Stomach (tissue), 9 donors: ENCODE data around the gene DLG2. TPM values are rescaled to one million over a fixed set of nuclear protein-coding genes. Genes with fewer than 3 reads are reported as not detected.
"Not testable (repeated sequence)": the region's sequence is repeated elsewhere in the genome, so short reads cannot be mapped to it uniquely, and the experiment has no call there.

ENCODE experiments used
- DNase-seq, 2 donors: peaks; one replicate each; pipeline versions ENCODE4 v3.0.0 to v3.0.0-alpha.2; 2013 to 2019
- H3K27ac ChIP-seq, 5 donors: fragments of 200-600 bp in 4 of 5; sonication (generic) in 4 of 5; one replicate each; pipeline ENCODE4 v1.5.1; 2013 to 2019; ENCODE audit warnings: mild to moderate bottlenecking in 1 of 5, moderate library complexity in 1 of 5
- H3K27me3 ChIP-seq, 3 donors: fragments of 200-600 bp; sonication (generic); one replicate each; pipeline ENCODE4 v1.5.1; 2017 to 2019; ENCODE audit warnings: mixed run types in 1 of 3
- H3K36me3 ChIP-seq, 4 donors: fragments of 200-600 bp; sonication (generic); 1 replicate in 3 of 4; 2 replicates in 1 of 4; pipeline ENCODE4 v1.5.1; 2016 to 2019
- H3K4me1 ChIP-seq, 4 donors: fragments of 200-600 bp; sonication (generic); one replicate each; pipeline ENCODE4 v1.5.1; 2016 to 2019
- H3K4me3 ChIP-seq, 4 donors: fragments of 200-600 bp; sonication (generic) in 3 of 4; one replicate each; pipeline ENCODE4 v1.5.1; 2016 to 2019; ENCODE audit warnings: mild to moderate bottlenecking in 1 of 4
- H3K9me3 ChIP-seq, 4 donors: fragments of 200-600 bp; sonication (generic); one replicate each; pipeline ENCODE4 v1.5.1; 2016 to 2019
- CTCF ChIP-seq, 7 experiments: fragments of 450-650 bp in 4 of 7; fragments of 200-600 bp in 3 of 7; sonication (generic) in 3 of 7; IDR thresholded peaks; one replicate each; pipeline ENCODE4 v1.5.1; 2016 to 2019; ENCODE audit warnings: antibody characterized with exemption in 7 of 7, control low read depth in 2 of 7, mild to moderate bottlenecking in 1 of 7
- EP300 ChIP-seq: sonication (generic); formaldehyde crosslinking; IDR thresholded peaks from one replicate; pipeline ENCODE4 v1.6.1; 2017; ENCODE audit warnings: antibody characterized with exemption
- POLR2A ChIP-seq, 4 donors: fragments of 450-650 bp; IDR thresholded peaks; one replicate each; pipeline ENCODE4 v1.6.1; 2016; ENCODE audit warnings: antibody characterized with exemption in 4 of 4, control low read depth in 2 of 4, mild to moderate bottlenecking in 1 of 4, moderate library complexity in 1 of 4
- POLR2AphosphoS5 ChIP-seq, 3 donors: sonication (generic); formaldehyde crosslinking; IDR thresholded peaks; one replicate each; pipeline ENCODE4 v1.6.1; 2016; ENCODE audit warnings: antibody characterized with exemption in 3 of 3
- WGBS, 5 donors: extraction: QIAGEN DNeasy Blood & Tissue Kit in 3 of 5; methylation state at CpG; one replicate each; pipeline versions ENCODE4 v1.1.5 to v1.1.7; 2013 to 2018; 5-methylcytosine and 5-hydroxymethylcytosine counted together
- intact Hi-C: fragments of 100-400 bp; cut with DNase I; formaldehyde crosslinking; loops from one replicate; pipeline ENCODE4 v1.15.1; 2023; ENCODE audit warnings: low total_unique reads
- polyA plus RNA-seq, 3 donors: library from polyadenylated mRNA; stranded (reverse); fragments of 200-250 nt; gene quantifications; one replicate each; pipeline ENCODE4 v1.2.3, GENCODE V29; 2013
- total RNA-seq, 5 donors: library from RNA; depleted of rRNA; stranded (reverse); fragments of >200 nt; gene quantifications; one replicate each; pipeline versions ENCODE4 v1.1.0 to v1.2.3, GENCODE V29; 2014 to 2016
- donor health status: healthy with polysubstance abuse.
- donor health status: Bipolar disorder and iron deficiency.
- donor health status: healthy.

The DLG2 gene
- total and polyA plus RNA-seq, 8 donors = 1.3 to 19.1 (median 3.5) TPM

- no peak for DNase-seq
- H3K27me3 ChIP-seq = no peaks in the 10 kb centered on the region
- no peak overlapping the region for H3K27ac ChIP-seq
- peaks cover 0 to 5% (median 0%) of the 10 kb centered on the region in 4 donors for H3K9me3 ChIP-seq
- H3K36me3 ChIP-seq = no peaks in the 10 kb centered on the region
- TF ChIP-seq POLR2A (IDR thresholded peaks at IDR 0.05) (no peak), CTCF (IDR thresholded peaks at IDR 0.05) (no peak), POLR2AphosphoS5 (IDR thresholded peaks at IDR 0.05) (no peak), EP300 (no peak)
- intact Hi-C loops = no loop called here
- H3K4me1 ChIP-seq = no peaks in the 10 kb centered on the region
- H3K4me3 ChIP-seq = no peak overlapping the region
- 86 to 97% (median 92%) methylated on average over 3 of the region's 3 CpGs for WGBS, 5 donors
Observed at GRCh38 chr11:84854498-84854880, 772.7 kb downstream of the DLG2 start.

- DNase-seq = no peak
- Histone ChIP-seq H3K9me3 (peaks cover 0 to 5% (median 0%) of the 10 kb centered on the region in 4 donors), H3K27me3 (no peaks in the 10 kb centered on the region), H3K36me3 (no peaks in the 10 kb centered on the region), H3K4me1 (no peaks in the 10 kb centered on the region), H3K4me3 (no peak overlapping the region), H3K27ac (no peak overlapping the region)
- 68 to 76% (median 74%) methylated on average over 1 of the region's 1 CpG for WGBS, 5 donors
- intact Hi-C loops = no loop called here
- TF ChIP-seq EP300 (no peak), POLR2AphosphoS5 (IDR thresholded peaks at IDR 0.05) (no peak), POLR2A (IDR thresholded peaks at IDR 0.05) (no peak), CTCF (IDR thresholded peaks at IDR 0.05) (no peak)
Observed at GRCh38 chr11:84853841-84854497, 773.2 kb downstream of the DLG2 start.

- no peaks in the 10 kb centered on the region for H3K27me3 ChIP-seq
- no peak overlapping the region for H3K27ac ChIP-seq
- 81 to 91% (median 86%) methylated on average over 4 of the region's 4 CpGs for WGBS, 5 donors
- peaks cover 0 to 5% (median 0%) of the 10 kb centered on the region in 4 donors for H3K9me3 ChIP-seq
- no peaks in the 10 kb centered on the region for H3K36me3 ChIP-seq
- intact Hi-C loops = no loop called here
- H3K4me1 ChIP-seq = no peaks in the 10 kb centered on the region
- no peak for DNase-seq
- no peak overlapping the region for H3K4me3 ChIP-seq
- TF ChIP-seq POLR2A (IDR thresholded peaks at IDR 0.05) (no peak), EP300 (no peak), CTCF (IDR thresholded peaks at IDR 0.05) (no peak), POLR2AphosphoS5 (IDR thresholded peaks at IDR 0.05) (no peak)
Observed at GRCh38 chr11:84847842-84848241, 779.3 kb downstream of the DLG2 start.

- intact Hi-C loops = not testable (repeated sequence)
Observed at GRCh38 chr11:84840201-84840600, 786.9 kb downstream of the DLG2 start.

GRCh38 chr11:84837402-84838069 lies 789.6 kb downstream of the DLG2 start:
- Histone ChIP-seq H3K27ac (no peak overlapping the region), H3K27me3 (no peaks in the 10 kb centered on the region), H3K36me3 (no peaks in the 10 kb centered on the region), H3K4me3 (no peak overlapping the region), H3K9me3 (peaks cover 0 to 4% (median 0%) of the 10 kb centered on the region in 4 donors), H3K4me1 (no peaks in the 10 kb centered on the region)
- 78 to 85% (median 82%) methylated on average over 3 of the region's 3 CpGs for WGBS, 5 donors
- TF ChIP-seq POLR2A (IDR thresholded peaks at IDR 0.05) = no peak
- TF ChIP-seq POLR2AphosphoS5 (IDR thresholded peaks at IDR 0.05) = no peak
- TF ChIP-seq EP300 = no peak
- TF ChIP-seq CTCF (IDR thresholded peaks at IDR 0.05) = no peak
- intact Hi-C loops = no loop called here
- DNase-seq = no peak

More at GRCh38 chr11:84840201-84840600, 786.9 kb downstream of the DLG2 start:
- not testable (repeated sequence) for DNase-seq, H3K4me1 ChIP-seq, H3K4me3 ChIP-seq, H3K27me3 ChIP-seq, H3K36me3 ChIP-seq, H3K9me3 ChIP-seq, H3K27ac ChIP-seq
- 50 to 80% (median 62%) methylated on average over 1 of the region's 1 CpG for WGBS, 5 donors
